Endothelial cell of umbilical vein (primary cell): ENCODE data around the gene CALN1. TPM values are rescaled to one million over a fixed set of nuclear protein-coding genes. Genes with fewer than 3 reads are reported as not detected.

Experiments
- BruUV-seq: library from RNA; stranded (reverse); fragments of 400-500 nt; replicated peaks from 2 replicates; lab custom pipeline; 2021; lab: Mats Ljungman, UMichigan
- CTCF ChIA-PET: fragments of 300-600, 350-600 bp; sonication (Branson Sonifier 250); formaldehyde crosslinking; loops from one replicate; lab custom pipeline; 2021; ENCODE audit warnings: antibody characterized with exemption, inconsistent platforms; lab: Charles Lee
- POLR2A ChIA-PET: fragments of 300-600, 350-600 bp; sonication (Branson Sonifier 250); formaldehyde crosslinking; loops from one replicate; lab custom pipeline; 2021; ENCODE audit warnings: antibody characterized with exemption, inconsistent platforms; lab: Charles Lee
- DNase-seq: peaks from one replicate; pipeline ENCODE4 v3.0.0-alpha.2; 2011; ENCODE audit warnings: low read depth, low spot score
- FAIRE-seq: peaks from 2 replicates; lab custom pipeline; 2011; peaks lifted over from hg19 to GRCh38; lab: Jason Lieb, UNC
- H2AFZ ChIP-seq: 2 replicates; pipeline ENCODE4 v1.6.0; 2012; ENCODE audit warnings: low read depth, low read length, control low read depth, inconsistent platforms
- H3K27ac ChIP-seq: 2 replicates; pipeline ENCODE4 v1.5.1; 2011; ENCODE audit warnings: low read depth, mild to moderate bottlenecking, control low read depth, low read length, moderate library complexity; ENCODE audit not compliant: insufficient read depth
- H3K27me3 ChIP-seq, 2 experiments: 2 replicates each; pipeline versions ENCODE4 v1.6.0 to v1.6.1; 2011; ENCODE audit warnings: low read length in 2 of 2, mixed read lengths in 1 of 2; ENCODE audit not compliant: control insufficient read depth in 2 of 2, insufficient read depth in 2 of 2
- H3K36me3 ChIP-seq, 2 experiments: 2 replicates in 1 of 2; 3 replicates in 1 of 2; pipeline ENCODE4 v1.5.1; 2011; ENCODE audit warnings: low read length in 2 of 2, mild to moderate bottlenecking in 1 of 2, moderate library complexity in 1 of 2; ENCODE audit not compliant: control insufficient read depth in 2 of 2, insufficient read depth in 2 of 2; ENCODE audit errors: extremely low read depth in 1 of 2
- H3K4me1 ChIP-seq: 3 replicates; pipeline ENCODE4 v1.5.1; 2011; ENCODE audit warnings: mild to moderate bottlenecking, low read length; ENCODE audit not compliant: control insufficient read depth, insufficient read depth; ENCODE audit errors: extremely low read depth
- H3K4me2 ChIP-seq: 2 replicates; pipeline ENCODE4 v1.6.1; 2011; ENCODE audit warnings: low read length, control low read depth, mixed read lengths; ENCODE audit not compliant: insufficient read depth
- H3K4me3 ChIP-seq, 3 experiments: fragments of 200-600 bp in 1 of 3; sonication (generic), shearing (Covaris generic) in 1 of 3; replicated peaks in 1 of 3; 2 replicates each; pipeline ENCODE4 v1.5.1; 2011 to 2016; ENCODE audit warnings: control low read depth in 3 of 3, low read length in 3 of 3, mild to moderate bottlenecking in 2 of 3, inconsistent platforms in 1 of 3, low read depth in 1 of 3, moderate library complexity in 1 of 3; ENCODE audit not compliant: insufficient read depth in 1 of 3
- H3K79me2 ChIP-seq: 2 replicates; pipeline ENCODE4 v1.6.0; 2012; ENCODE audit warnings: low read length, inconsistent platforms; ENCODE audit not compliant: control insufficient read depth, insufficient read depth
- H3K9ac ChIP-seq: replicated peaks from 2 replicates; pipeline ENCODE3; 2011; ENCODE audit warnings: low read length, control low read depth; ENCODE audit not compliant: insufficient read depth; ENCODE audit errors: extremely low read depth
- H3K9me1 ChIP-seq: replicated peaks from 3 replicates; pipeline ENCODE4 v1.6.0; 2011; ENCODE audit warnings: mild to moderate bottlenecking, low read length; ENCODE audit not compliant: control insufficient read depth, insufficient read depth; ENCODE audit errors: extremely low read depth
- H3K9me3 ChIP-seq: replicated peaks from 2 replicates; pipeline ENCODE4 v1.5.1; 2012; ENCODE audit warnings: low read length, inconsistent platforms; ENCODE audit not compliant: control insufficient read depth, insufficient read depth
- H4K20me1 ChIP-seq: replicated peaks from 2 replicates; pipeline ENCODE3; 2011; ENCODE audit warnings: mild to moderate bottlenecking, low read length; ENCODE audit not compliant: control insufficient read depth, insufficient read depth; ENCODE audit errors: extremely low read depth
- EZH2 ChIP-seq: IDR thresholded peaks from 2 replicates; pipeline ENCODE4 v1.6.1; 2012; ENCODE audit warnings: borderline replicate concordance, low read depth, mild to moderate bottlenecking, moderate library complexity, low read length, inconsistent platforms; ENCODE audit not compliant: severe bottlenecking
- FOS ChIP-seq: IDR thresholded peaks from 2 replicates; pipeline ENCODE4 v1.6.1; 2011; ENCODE audit warnings: mild to moderate bottlenecking, low read length, moderate library complexity, borderline replicate concordance; ENCODE audit not compliant: insufficient read depth
- GATA2 ChIP-seq: IDR thresholded peaks from 2 replicates; pipeline ENCODE4 v1.7.0; 2011; ENCODE audit warnings: low read depth, mild to moderate bottlenecking, moderate library complexity, mixed read lengths, low read length; ENCODE audit not compliant: insufficient read length, insufficient read depth
- JUN ChIP-seq: IDR thresholded peaks from 2 replicates; pipeline ENCODE4 v1.6.1; 2011; ENCODE audit warnings: borderline replicate concordance, low read depth; ENCODE audit not compliant: insufficient read length, insufficient read depth
- MYC ChIP-seq: IDR thresholded peaks from one replicate; pipeline ENCODE4 v1.6.1; 2011; ENCODE audit warnings: mild to moderate bottlenecking, low read depth, low read length
- POLR2A ChIP-seq: IDR thresholded peaks from 2 replicates; pipeline ENCODE4 v1.6.1; 2012; ENCODE audit warnings: low read depth, mild to moderate bottlenecking, control low read depth, low read length
- POLR2AphosphoS5 ChIP-seq: IDR thresholded peaks from 2 replicates; pipeline ENCODE4 v1.6.1; 2012; ENCODE audit warnings: low read depth, mild to moderate bottlenecking, control low read depth, low read length, moderate library complexity; ENCODE audit not compliant: insufficient read depth
- dilution Hi-C: fragments of 300-500 bp; cut with MboI; formaldehyde crosslinking; loops from one replicate; pipeline ENCODE4 v1.15.0; 2019; ENCODE audit warnings: low sequenced_read_pairs; ENCODE audit not compliant: extremely low pct_ligation_motif_present
- intact Hi-C: fragments of 100-400 bp; cut with micrococcal nuclease; formaldehyde crosslinking; loops from one replicate; pipeline ENCODE4 v1.10.0; 2022
- polyA plus RNA-seq, 4 experiments: library from polyadenylated mRNA; depleted of rRNA in 3 of 4; stranded (reverse) in 3 of 4; unstranded in 1 of 4; fragments of >200 nt; gene quantifications; 2 replicates each; pipeline versions ENCODE4 v1.2.1 to v1.2.3, GENCODE V29; 2011 to 2012; ENCODE audit warnings: missing spikeins in 1 of 4
- total RNA-seq: library from RNA; stranded (reverse); gene quantifications from 2 replicates; pipeline ENCODE4 v1.2.3, GENCODE V29; 2021
- TF ChIP-seq, protein P1 (sequence below): IDR thresholded peaks from 2 replicates; pipeline ENCODE4 v1.6.1; 2011; ENCODE audit not compliant: insufficient read depth, insufficient read length
- TF ChIP-seq, protein P2 (sequence below), 2 donors: IDR thresholded peaks; 1 replicate in 1 of 2; 2 replicates in 1 of 2; pipeline ENCODE4 v1.5.1; 2011; ENCODE audit warnings: low read length in 2 of 2, mild to moderate bottlenecking in 2 of 2, moderate library complexity in 2 of 2, control low read depth in 1 of 2, inconsistent platforms in 1 of 2, low read depth in 1 of 2; ENCODE audit not compliant: insufficient read depth in 1 of 2; ENCODE audit errors: extremely low read depth in 1 of 2

CALN1 gene
- total and polyA plus RNA-seq, 2 donors (not counting 3 experiments of a cell fraction or from before 2014, with no cell fraction given) = not detected

DNA sequence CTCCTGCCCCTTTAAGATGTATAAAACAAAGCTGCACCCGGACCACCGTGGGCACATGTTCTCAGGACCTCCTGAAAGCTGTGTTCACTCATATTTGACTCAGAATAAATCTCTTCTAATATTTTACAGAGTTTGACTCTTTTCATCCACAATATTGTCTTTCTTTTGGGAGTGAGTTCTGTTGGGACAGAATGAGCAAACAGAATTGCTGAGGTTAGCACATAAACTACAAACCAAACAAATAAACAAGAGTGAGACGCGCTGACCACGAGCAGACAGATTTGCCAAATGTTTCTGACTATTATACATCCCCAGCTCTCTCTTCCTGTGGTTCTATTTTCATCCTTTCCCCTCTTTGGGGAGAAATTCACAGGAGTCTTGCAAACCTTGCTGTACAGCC lies 526.7 kb downstream of the CALN1 start:
- FAIRE-seq = no peak

More for the DNA sequence above, 526.7 kb downstream of the CALN1 start:
- no peak overlapping the region for H3K4me2 ChIP-seq
- ChIA-PET CTCF (no interaction called here), POLR2A (no interaction called here)
- no peak overlapping the region for H3K9ac ChIP-seq
- no peak overlapping the region for H2AFZ ChIP-seq
- no peak for DNase-seq
- H3K9me3 ChIP-seq = peaks cover 4% of the 10 kb centered on the region
- no peaks in the 10 kb centered on the region for H3K27me3 ChIP-seq
- dilution Hi-C loops (no loop called here), intact Hi-C loops (no loop called here)
- no peaks in the 10 kb centered on the region for H3K36me3 ChIP-seq
- H3K9me1 ChIP-seq = no peaks in the 10 kb centered on the region
- H4K20me1 ChIP-seq = no peaks in the 10 kb centered on the region
- no peak overlapping the region for H3K4me3 ChIP-seq
- no peaks in the 10 kb centered on the region for H3K79me2 ChIP-seq
- H3K4me1 ChIP-seq = no peaks in the 10 kb centered on the region
- no TSS peak for BruUV-seq
- no peak for TF ChIP-seq POLR2A
- no peak for TF ChIP-seq FOS
- TF ChIP-seq JUN = no peak
- TF ChIP-seq, protein P1, sequence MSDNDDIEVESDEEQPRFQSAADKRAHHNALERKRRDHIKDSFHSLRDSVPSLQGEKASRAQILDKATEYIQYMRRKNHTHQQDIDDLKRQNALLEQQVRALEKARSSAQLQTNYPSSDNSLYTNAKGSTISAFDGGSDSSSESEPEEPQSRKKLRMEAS = no peak
- TF ChIP-seq, protein P2, sequence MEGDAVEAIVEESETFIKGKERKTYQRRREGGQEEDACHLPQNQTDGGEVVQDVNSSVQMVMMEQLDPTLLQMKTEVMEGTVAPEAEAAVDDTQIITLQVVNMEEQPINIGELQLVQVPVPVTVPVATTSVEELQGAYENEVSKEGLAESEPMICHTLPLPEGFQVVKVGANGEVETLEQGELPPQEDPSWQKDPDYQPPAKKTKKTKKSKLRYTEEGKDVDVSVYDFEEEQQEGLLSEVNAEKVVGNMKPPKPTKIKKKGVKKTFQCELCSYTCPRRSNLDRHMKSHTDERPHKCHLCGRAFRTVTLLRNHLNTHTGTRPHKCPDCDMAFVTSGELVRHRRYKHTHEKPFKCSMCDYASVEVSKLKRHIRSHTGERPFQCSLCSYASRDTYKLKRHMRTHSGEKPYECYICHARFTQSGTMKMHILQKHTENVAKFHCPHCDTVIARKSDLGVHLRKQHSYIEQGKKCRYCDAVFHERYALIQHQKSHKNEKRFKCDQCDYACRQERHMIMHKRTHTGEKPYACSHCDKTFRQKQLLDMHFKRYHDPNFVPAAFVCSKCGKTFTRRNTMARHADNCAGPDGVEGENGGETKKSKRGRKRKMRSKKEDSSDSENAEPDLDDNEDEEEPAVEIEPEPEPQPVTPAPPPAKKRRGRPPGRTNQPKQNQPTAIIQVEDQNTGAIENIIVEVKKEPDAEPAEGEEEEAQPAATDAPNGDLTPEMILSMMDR (IDR thresholded peaks at IDR 0.05; ENCODE audit: extremely low read depth in 1 of 2, insufficient read depth in 1 of 2, low read depth in 1 of 2, low read length in 2 of 2) = no peak
- TF ChIP-seq MYC = no peak
- no peak for TF ChIP-seq GATA2
- TF ChIP-seq POLR2AphosphoS5 = no peak
- TF ChIP-seq EZH2 = no peak
- no peak overlapping the region for H3K27ac ChIP-seq
